Activated naive CD4-positive, alpha-beta T cell treated with anti-CD3 and anti-CD28 coated beads for 36 hours (primary cell): Measurements from ENCODE around the gene COX6B2. TPM values are rescaled to one million over a fixed set of nuclear protein-coding genes. Genes with fewer than 3 reads are reported as not detected.

ENCODE experiments used
- CTCF ChIA-PET: fragments of 350-600 bp; sonication (Branson Sonifier 250); formaldehyde crosslinking; loops from one replicate; lab custom pipeline; 2021; ENCODE audit warnings: antibody characterized with exemption; lab: Charles Lee
- DNase-seq: peaks from one replicate; pipeline ENCODE4 v3.0.0-alpha.2; 2020
- H3K27ac Mint-ChIP-seq: one replicate; pipeline ENCODE4 v1.8.0; 2021; ENCODE audit warnings: mild to moderate bottlenecking, mixed read lengths
- H3K27me3 Mint-ChIP-seq: one replicate; pipeline ENCODE4 v1.8.0; 2021; ENCODE audit warnings: low read depth, mixed read lengths
- H3K36me3 Mint-ChIP-seq: one replicate; pipeline ENCODE4 v1.8.0; 2021; ENCODE audit warnings: low read depth, mixed read lengths
- H3K4me1 Mint-ChIP-seq: one replicate; pipeline ENCODE4 v1.8.0; 2021; ENCODE audit warnings: low read depth, mixed read lengths
- H3K4me3 Mint-ChIP-seq: one replicate; pipeline ENCODE4 v1.8.0; 2021; ENCODE audit warnings: mild to moderate bottlenecking, moderate library complexity, mixed read lengths
- H3K9me3 Mint-ChIP-seq: one replicate; pipeline ENCODE4 v1.8.0; 2021; ENCODE audit warnings: mixed read lengths
- intact Hi-C: fragments of 100-400 bp; cut with micrococcal nuclease; formaldehyde crosslinking; loops from one replicate; pipeline ENCODE4 v1.15.1; 2023
- total RNA-seq, 2 experiments: library from RNA; stranded (reverse); gene quantifications; one replicate each; pipeline ENCODE4 v1.2.3, GENCODE V29; 2021

Gene COX6B2
- total RNA-seq, 2 experiments from 2014 or later = 0.57 to 0.64 TPM

DNA sequence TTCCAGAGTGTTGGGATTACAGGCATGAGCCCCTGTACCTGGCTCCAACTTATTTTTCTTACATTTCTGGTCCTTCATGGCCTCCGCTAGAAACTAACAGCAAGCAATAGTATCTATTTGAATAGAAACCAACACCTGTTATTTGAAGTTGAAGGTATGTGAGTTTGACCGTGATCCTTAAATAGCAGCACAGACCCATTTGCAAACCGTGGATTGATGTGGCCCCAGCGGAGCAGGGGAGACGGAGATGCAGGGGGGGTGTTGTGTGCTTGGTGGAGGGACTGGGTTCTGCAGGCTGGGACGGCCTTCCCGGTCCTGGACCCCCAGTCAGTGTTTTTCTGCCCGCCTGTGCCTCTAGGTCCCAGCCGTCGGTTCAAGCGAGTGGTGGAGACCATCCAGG is 46.2 kb downstream of the COX6B2 start:
- DNase-seq = no peak
- peaks cover 2% of the 10 kb centered on the region for H3K4me1 Mint-ChIP-seq
- H3K36me3 Mint-ChIP-seq = no peaks in the 10 kb centered on the region
- H3K4me3 Mint-ChIP-seq = no peak overlapping the region
- CTCF ChIA-PET = interaction anchor here (1.0 kb wide), 1 partner anchor 16 kb away, joined by 3 read pairs; no protein-coding TSS in a partner anchor
- no peak overlapping the region for H3K27ac Mint-ChIP-seq
- intact Hi-C loops = no loop called here
- no peaks in the 10 kb centered on the region for H3K27me3 Mint-ChIP-seq
- H3K9me3 Mint-ChIP-seq = no peaks in the 10 kb centered on the region

- Mint-ChIP-seq H3K4me3 (no peak overlapping the region), H3K4me1 (peaks cover 6% of the 10 kb centered on the region), H3K27ac (no peak overlapping the region), H3K9me3 (no peaks in the 10 kb centered on the region), H3K27me3 (no peaks in the 10 kb centered on the region), H3K36me3 (no peaks in the 10 kb centered on the region)
- DNase-seq = no peak
- intact Hi-C loops = no loop called here
- CTCF ChIA-PET = interaction anchor here (1.2 kb wide), 2 partner anchors 13 to 147 kb away, joined by 3 read pairs; no protein-coding TSS in a partner anchor
Observed at GRCh38 chr19:55306712-55307111, 47.8 kb downstream of the COX6B2 start.

- Mint-ChIP-seq H3K27me3 (no peaks in the 10 kb centered on the region), H3K9me3 (no peaks in the 10 kb centered on the region), H3K36me3 (no peaks in the 10 kb centered on the region), H3K4me1 (peaks cover 7% of the 10 kb centered on the region), H3K4me3 (no peak overlapping the region), H3K27ac (no peak overlapping the region)
- CTCF ChIA-PET = interaction anchor here (1.2 kb wide), 2 partner anchors 12 to 147 kb away, joined by 3 read pairs; no protein-coding TSS in a partner anchor
- intact Hi-C loops = no loop called here
- no peak for DNase-seq
Observed at GRCh38 chr19:55305983-55306562, 48.4 kb downstream of the COX6B2 start.

DNA sequence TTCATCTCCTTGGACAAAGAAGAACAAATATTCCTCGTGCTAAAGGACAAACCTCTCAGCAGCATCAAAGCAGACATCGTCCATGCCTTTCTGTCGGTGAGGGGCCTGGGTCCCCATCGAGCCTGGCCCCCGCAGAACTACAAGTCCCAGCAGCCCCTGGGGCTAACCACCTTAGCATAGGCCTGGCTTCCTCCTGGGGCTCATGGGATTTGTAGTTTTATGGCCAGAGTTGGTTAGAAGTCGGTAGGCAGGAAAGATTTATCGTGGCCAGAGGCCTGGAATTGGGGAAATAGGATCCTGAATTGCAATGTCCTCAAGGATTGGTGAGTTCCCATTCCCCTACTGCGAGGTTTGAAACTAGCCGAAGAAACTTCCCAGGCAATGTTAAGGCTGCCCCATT is 49.0 kb downstream of the COX6B2 start:
- peak; percentile 63 for DNase-seq
- H3K9me3 Mint-ChIP-seq = no peaks in the 10 kb centered on the region
- H3K36me3 Mint-ChIP-seq = no peaks in the 10 kb centered on the region
- peak overlapping the region; percentile 53 for H3K27ac Mint-ChIP-seq
- no peaks in the 10 kb centered on the region for H3K27me3 Mint-ChIP-seq
- no peak overlapping the region for H3K4me3 Mint-ChIP-seq
- intact Hi-C loops = no loop called here
- H3K4me1 Mint-ChIP-seq = peaks cover 7% of the 10 kb centered on the region
- CTCF ChIA-PET = interaction anchor here (1.2 kb wide), 1 partner anchor 148 kb away, joined by 3 read pairs; no protein-coding TSS in a partner anchor

DNA sequence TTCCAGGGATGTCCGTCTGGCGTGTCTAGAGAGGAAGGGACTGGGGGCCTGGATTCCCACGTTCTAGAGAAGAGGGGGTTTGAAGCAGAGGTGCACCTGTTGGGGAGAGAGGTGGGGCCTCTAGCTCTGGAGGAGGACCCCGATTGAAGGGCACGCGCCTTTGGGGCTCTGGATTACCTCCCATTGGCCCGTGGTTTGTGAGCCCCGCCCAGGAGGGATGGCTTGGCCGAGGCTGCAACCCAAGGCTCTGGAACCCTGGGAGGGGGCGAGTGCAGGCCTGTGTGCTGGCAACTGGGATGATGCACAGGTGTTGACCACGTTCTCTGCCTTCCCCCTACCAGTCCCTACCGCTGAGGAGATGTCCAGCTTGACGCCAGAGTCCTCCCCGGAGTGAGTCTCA is 49.5 kb downstream of the COX6B2 start:
- Mint-ChIP-seq H3K27me3 (no peaks in the 10 kb centered on the region), H3K27ac (no peak overlapping the region), H3K36me3 (no peaks in the 10 kb centered on the region), H3K4me3 (no peak overlapping the region), H3K9me3 (no peaks in the 10 kb centered on the region), H3K4me1 (peaks cover 7% of the 10 kb centered on the region)
- no peak for DNase-seq
- intact Hi-C loops = loop anchor here (5.0 kb wide), 2 partner anchors 47 to 102 kb away; partner anchors contain the start of genes COX6B2 and UBE2S
- CTCF ChIA-PET = no interaction called here

- Mint-ChIP-seq H3K27me3 (no peaks in the 10 kb centered on the region), H3K9me3 (no peaks in the 10 kb centered on the region), H3K27ac (no peak overlapping the region), H3K36me3 (no peaks in the 10 kb centered on the region), H3K4me1 (peaks cover 7% of the 10 kb centered on the region), H3K4me3 (no peak overlapping the region)
- peak; percentile 65 for DNase-seq
- intact Hi-C loops = loop anchor here (5.0 kb wide), 2 partner anchors 48 to 103 kb away; partner anchors contain the start of genes COX6B2 and UBE2S
- CTCF ChIA-PET = no interaction called here
Observed at GRCh38 chr19:55304279-55304978, 50.1 kb downstream of the COX6B2 start.

- Mint-ChIP-seq H3K9me3 (no peaks in the 10 kb centered on the region), H3K27ac (no peak overlapping the region), H3K4me1 (peaks cover 7% of the 10 kb centered on the region), H3K36me3 (no peaks in the 10 kb centered on the region), H3K4me3 (no peak overlapping the region), H3K27me3 (no peaks in the 10 kb centered on the region)
- CTCF ChIA-PET = interaction anchor here (0.7 to 3.2 kb wide), 3 partner anchors 47 to 80 kb away, joined by 3 to 26 read pairs (median 4); partner anchors contain the start of gene TMEM238
- no peak for DNase-seq
- intact Hi-C loops = loop anchor here (5.0 kb wide), 2 partner anchors 49 to 104 kb away; partner anchors contain the start of genes COX6B2 and UBE2S
Observed at GRCh38 chr19:55303477-55303876, 51.0 kb downstream of the COX6B2 start.

GRCh38 chr19:55302318-55302703 is 52.2 kb downstream of the COX6B2 start:
- no peaks in the 10 kb centered on the region for H3K36me3 Mint-ChIP-seq
- H3K9me3 Mint-ChIP-seq = no peaks in the 10 kb centered on the region
- intact Hi-C loops = loop anchor here (1.0 to 5.0 kb wide), 3 partner anchors 37 to 105 kb away; partner anchors contain the start of genes COX6B2, KMT5C and UBE2S
- H3K27me3 Mint-ChIP-seq = no peaks in the 10 kb centered on the region
- peak overlapping the region; percentile 78 for H3K4me3 Mint-ChIP-seq
- H3K4me1 Mint-ChIP-seq = peaks cover 7% of the 10 kb centered on the region
- no peak for DNase-seq
- peak overlapping the region; percentile 86 for H3K27ac Mint-ChIP-seq
- CTCF ChIA-PET = interaction anchor here (0.6 to 3.2 kb wide), 17 partner anchors 9 to 175 kb away, joined by 3 to 28 read pairs (median 5); partner anchors contain the start of genes PPP6R1 and TMEM238

GRCh38 chr19:55301459-55302317 is 52.8 kb downstream of the COX6B2 start:
- Mint-ChIP-seq H3K9me3 (no peaks in the 10 kb centered on the region), H3K4me3 (peak overlapping the region; percentile 78), H3K36me3 (no peaks in the 10 kb centered on the region), H3K27ac (peak overlapping the region; percentile 86), H3K27me3 (no peaks in the 10 kb centered on the region), H3K4me1 (peaks cover 7% of the 10 kb centered on the region)
- intact Hi-C loops = loop anchor here (1.0 to 5.0 kb wide), 5 partner anchors 38 to 106 kb away; partner anchors contain the start of genes COX6B2, KMT5C, PPP6R1 and UBE2S
- DNase-seq = peak; percentile 96
- CTCF ChIA-PET = interaction anchor here (0.6 to 3.2 kb wide), 26 partner anchors 8 to 203 kb away, joined by 3 to 28 read pairs (median 4); partner anchors contain the start of genes BRSK1, HSPBP1, KMT5C and PPP6R1

GRCh38 chr19:55300886-55301458 is 53.5 kb downstream of the COX6B2 start:
- CTCF ChIA-PET = interaction anchor here (0.6 to 3.2 kb wide), 24 partner anchors 7 to 204 kb away, joined by 3 to 28 read pairs (median 4); partner anchors contain the start of genes BRSK1, HSPBP1, KMT5C and PPP6R1
- peaks cover 7% of the 10 kb centered on the region for H3K4me1 Mint-ChIP-seq
- H3K9me3 Mint-ChIP-seq = no peaks in the 10 kb centered on the region
- no peaks in the 10 kb centered on the region for H3K27me3 Mint-ChIP-seq
- H3K27ac Mint-ChIP-seq = no peak overlapping the region
- no peaks in the 10 kb centered on the region for H3K36me3 Mint-ChIP-seq
- intact Hi-C loops = loop anchor here (1.0 to 5.0 kb wide), 4 partner anchors 42 to 106 kb away; partner anchors contain the start of genes COX6B2, PPP6R1 and UBE2S
- no peak for DNase-seq
- no peak overlapping the region for H3K4me3 Mint-ChIP-seq

GRCh38 chr19:55299991-55300390 is 54.5 kb downstream of the COX6B2 start:
- Mint-ChIP-seq H3K4me1 (peaks cover 6% of the 10 kb centered on the region), H3K36me3 (no peaks in the 10 kb centered on the region), H3K27ac (no peak overlapping the region), H3K9me3 (no peaks in the 10 kb centered on the region), H3K27me3 (no peaks in the 10 kb centered on the region), H3K4me3 (no peak overlapping the region)
- intact Hi-C loops = loop anchor here (5.0 kb wide), 2 partner anchors 52 to 107 kb away; partner anchors contain the start of genes COX6B2 and UBE2S
- DNase-seq = no peak
- CTCF ChIA-PET = interaction anchor here (0.9 to 3.1 kb wide), 2 partner anchors 8 to 49 kb away, joined by 3 to 28 read pairs; no protein-coding TSS in a partner anchor
